Neural cell (in vitro differentiated cells): Measurements from ENCODE around the gene LGR4. TPM values are rescaled to one million over a fixed set of nuclear protein-coding genes. Genes with fewer than 3 reads are reported as not detected.

Source experiments
- H2AFZ ChIP-seq: fragments of 200-600, 300-800 bp; sonication (generic), shearing (Covaris generic); 2 replicates; pipeline ENCODE4 v1.6.0; 2014; ENCODE audit warnings: low read depth, mild to moderate bottlenecking, antibody characterized with exemption, low read length, moderate library complexity
- H3F3A ChIP-seq: fragments of 200-600 bp; shearing (Covaris generic); 2 replicates; pipeline ENCODE4 v1.6.1; 2016; ENCODE audit warnings: mild to moderate bottlenecking, moderate library complexity, mixed read lengths, antibody characterized with exemption, low read length; ENCODE audit not compliant: insufficient read depth, poor library complexity, severe bottlenecking
- H3K27ac ChIP-seq: fragments of 200-600, 300-800 bp; sonication (generic), shearing (Covaris generic); 2 replicates; pipeline ENCODE4 v1.5.1; 2014; ENCODE audit warnings: mild to moderate bottlenecking, low read length, moderate library complexity
- H3K27me3 ChIP-seq: fragments of 300-800, 200-600 bp; sonication (generic), shearing (Covaris generic); 2 replicates; pipeline ENCODE4 v1.6.0; 2014; ENCODE audit warnings: mild to moderate bottlenecking, low read depth, low read length, moderate library complexity; ENCODE audit not compliant: insufficient read depth
- H3K36me3 ChIP-seq: fragments of 300-800, 200-600 bp; sonication (generic), shearing (Covaris generic); 2 replicates; pipeline ENCODE4 v1.5.1; 2014; ENCODE audit warnings: mild to moderate bottlenecking, antibody characterized with exemption, low read length, moderate library complexity; ENCODE audit not compliant: insufficient read depth
- H3K4me2 ChIP-seq: fragments of 300-800, 200-600 bp; sonication (generic), shearing (Covaris generic); 2 replicates; pipeline ENCODE4 v1.6.0; 2014; ENCODE audit warnings: mild to moderate bottlenecking, low read length
- H3K4me3 ChIP-seq: fragments of 300-800, 200-600 bp; sonication (generic), shearing (Covaris generic); 2 replicates; pipeline ENCODE4 v1.5.1; 2014; ENCODE audit warnings: mild to moderate bottlenecking, low read length, moderate library complexity
- H3K79me2 ChIP-seq: fragments of 200-600 bp; shearing (Covaris generic); replicated peaks from 2 replicates; pipeline ENCODE4 v1.6.0; 2014; ENCODE audit warnings: mild to moderate bottlenecking, low read length, moderate library complexity; ENCODE audit not compliant: insufficient read depth
- H3K9ac ChIP-seq: fragments of 300-800, 200-600 bp; sonication (generic), shearing (Covaris generic); 2 replicates; pipeline ENCODE4 v1.6.1; 2016; ENCODE audit warnings: mild to moderate bottlenecking, low read length, mixed read lengths
- H3K9me2 ChIP-seq: fragments of 200-600 bp; shearing (Covaris generic); 2 replicates; pipeline ENCODE4 v1.6.1; 2016; ENCODE audit warnings: mild to moderate bottlenecking, low read length, mixed read lengths; ENCODE audit not compliant: insufficient read depth
- H3K9me3 ChIP-seq: fragments of 200-600, 300-800 bp; sonication (generic), shearing (Covaris generic); 2 replicates; pipeline ENCODE4 v1.6.1; 2016; ENCODE audit warnings: mild to moderate bottlenecking, mixed run types, low read length, moderate library complexity, mixed read lengths
- H4K20me1 ChIP-seq: fragments of 200-600 bp; shearing (Covaris generic); 2 replicates; pipeline ENCODE4 v1.6.1; 2016; ENCODE audit warnings: mild to moderate bottlenecking, mixed run types; ENCODE audit not compliant: insufficient read depth
- EZH2 ChIP-seq: fragments of 200-600, 300-800 bp; shearing (Covaris generic), sonication (generic); IDR thresholded peaks from 2 replicates; pipeline ENCODE4 v1.6.1; 2014; ENCODE audit warnings: antibody characterized with exemption, low read length, borderline replicate concordance, mild to moderate bottlenecking; ENCODE audit not compliant: insufficient read depth, poor library complexity, severe bottlenecking
- MXI1 ChIP-seq: fragments of 450-650 bp; conservative IDR thresholded peaks from 2 replicates; pipeline ENCODE4 v1.6.1; 2014; ENCODE audit warnings: antibody characterized with exemption, mild to moderate bottlenecking; ENCODE audit not compliant: poor library complexity, severe bottlenecking
- POLR2AphosphoS5 ChIP-seq: IDR thresholded peaks from 2 replicates; pipeline ENCODE4 v1.6.1; 2012
- RAD21 ChIP-seq: fragments of 450-650 bp; conservative IDR thresholded peaks from 2 replicates; pipeline ENCODE4 v1.6.1; 2014; ENCODE audit warnings: antibody characterized with exemption, mild to moderate bottlenecking, moderate library complexity
- SMC3 ChIP-seq: fragments of 450-650 bp; conservative IDR thresholded peaks from 2 replicates; pipeline ENCODE4 v1.6.1; 2014; ENCODE audit warnings: antibody characterized with exemption, mild to moderate bottlenecking, moderate library complexity; ENCODE audit not compliant: poor library complexity
- TAF1 ChIP-seq: IDR thresholded peaks from 2 replicates; pipeline ENCODE4 v1.6.1; 2012; ENCODE audit warnings: low read depth
- polyA plus RNA-seq: library from polyadenylated mRNA; depleted of rRNA; stranded (reverse); fragments of >200 nt; gene quantifications from 2 replicates; pipeline ENCODE4 v1.2.3, GENCODE V29; 2014
- TF ChIP-seq, protein P1 (sequence below): IDR thresholded peaks from 2 replicates; pipeline ENCODE4 v1.6.1; 2012; ENCODE audit warnings: borderline replicate concordance
- TF ChIP-seq, protein P2 (sequence below): fragments of 450-650 bp; IDR thresholded peaks from 2 replicates; pipeline ENCODE4 v1.5.1; 2014; ENCODE audit warnings: antibody characterized with exemption, mild to moderate bottlenecking, moderate library complexity; ENCODE audit not compliant: poor library complexity, severe bottlenecking

LGR4 gene
- polyA plus RNA-seq, 1 donor from 2014 or later, result 11.2 TPM

DNA sequence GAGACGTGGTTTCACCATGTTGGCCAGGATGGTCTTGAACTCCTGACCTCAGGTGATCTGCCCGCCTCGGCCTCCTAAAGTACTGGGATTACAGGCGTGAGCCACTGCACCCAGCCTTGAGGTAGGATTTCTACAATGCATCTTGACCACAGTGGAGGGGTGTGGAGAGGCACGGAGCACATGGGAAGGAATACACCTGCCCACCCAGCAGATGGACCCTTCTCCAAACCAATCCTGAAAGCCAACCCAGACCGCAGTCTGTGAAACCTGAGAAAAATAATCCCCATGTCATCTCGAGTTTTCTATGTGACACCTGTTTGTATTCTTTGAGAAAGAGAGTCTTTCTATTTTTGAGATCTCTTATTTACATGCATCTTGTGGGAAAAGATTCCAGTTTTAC lies 32.5 kb downstream of the LGR4 start (continued):
- TF ChIP-seq, protein P1, sequence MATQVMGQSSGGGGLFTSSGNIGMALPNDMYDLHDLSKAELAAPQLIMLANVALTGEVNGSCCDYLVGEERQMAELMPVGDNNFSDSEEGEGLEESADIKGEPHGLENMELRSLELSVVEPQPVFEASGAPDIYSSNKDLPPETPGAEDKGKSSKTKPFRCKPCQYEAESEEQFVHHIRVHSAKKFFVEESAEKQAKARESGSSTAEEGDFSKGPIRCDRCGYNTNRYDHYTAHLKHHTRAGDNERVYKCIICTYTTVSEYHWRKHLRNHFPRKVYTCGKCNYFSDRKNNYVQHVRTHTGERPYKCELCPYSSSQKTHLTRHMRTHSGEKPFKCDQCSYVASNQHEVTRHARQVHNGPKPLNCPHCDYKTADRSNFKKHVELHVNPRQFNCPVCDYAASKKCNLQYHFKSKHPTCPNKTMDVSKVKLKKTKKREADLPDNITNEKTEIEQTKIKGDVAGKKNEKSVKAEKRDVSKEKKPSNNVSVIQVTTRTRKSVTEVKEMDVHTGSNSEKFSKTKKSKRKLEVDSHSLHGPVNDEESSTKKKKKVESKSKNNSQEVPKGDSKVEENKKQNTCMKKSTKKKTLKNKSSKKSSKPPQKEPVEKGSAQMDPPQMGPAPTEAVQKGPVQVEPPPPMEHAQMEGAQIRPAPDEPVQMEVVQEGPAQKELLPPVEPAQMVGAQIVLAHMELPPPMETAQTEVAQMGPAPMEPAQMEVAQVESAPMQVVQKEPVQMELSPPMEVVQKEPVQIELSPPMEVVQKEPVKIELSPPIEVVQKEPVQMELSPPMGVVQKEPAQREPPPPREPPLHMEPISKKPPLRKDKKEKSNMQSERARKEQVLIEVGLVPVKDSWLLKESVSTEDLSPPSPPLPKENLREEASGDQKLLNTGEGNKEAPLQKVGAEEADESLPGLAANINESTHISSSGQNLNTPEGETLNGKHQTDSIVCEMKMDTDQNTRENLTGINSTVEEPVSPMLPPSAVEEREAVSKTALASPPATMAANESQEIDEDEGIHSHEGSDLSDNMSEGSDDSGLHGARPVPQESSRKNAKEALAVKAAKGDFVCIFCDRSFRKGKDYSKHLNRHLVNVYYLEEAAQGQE, result no peak
- TF ChIP-seq POLR2AphosphoS5, result no peak
- no peak for TF ChIP-seq RAD21

DNA sequence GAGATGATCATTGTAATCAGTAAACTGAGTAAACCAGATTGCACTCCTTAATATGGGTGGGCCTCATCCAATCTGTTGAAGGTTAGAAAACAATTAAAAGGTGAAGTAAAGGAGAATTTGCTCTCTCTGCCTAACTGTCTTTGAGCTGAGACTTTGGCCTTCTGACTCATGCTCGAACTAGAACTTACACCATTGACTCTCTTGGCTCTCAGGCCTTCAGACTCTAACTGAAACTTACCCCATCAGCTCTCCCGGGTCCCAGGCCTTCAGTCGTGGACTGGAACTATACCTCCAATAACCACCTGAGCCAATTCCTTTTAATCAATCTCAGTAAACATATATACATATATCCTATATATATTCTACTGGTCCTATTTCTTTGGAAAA lies 34.0 kb downstream of the LGR4 start:
- H4K20me1 ChIP-seq, result no peaks in the 10 kb centered on the region
- TF ChIP-seq TAF1 (no peak), EZH2 (no peak), MXI1 (no peak), RAD21 (no peak), SMC3 (no peak)
- TF ChIP-seq, protein P2, sequence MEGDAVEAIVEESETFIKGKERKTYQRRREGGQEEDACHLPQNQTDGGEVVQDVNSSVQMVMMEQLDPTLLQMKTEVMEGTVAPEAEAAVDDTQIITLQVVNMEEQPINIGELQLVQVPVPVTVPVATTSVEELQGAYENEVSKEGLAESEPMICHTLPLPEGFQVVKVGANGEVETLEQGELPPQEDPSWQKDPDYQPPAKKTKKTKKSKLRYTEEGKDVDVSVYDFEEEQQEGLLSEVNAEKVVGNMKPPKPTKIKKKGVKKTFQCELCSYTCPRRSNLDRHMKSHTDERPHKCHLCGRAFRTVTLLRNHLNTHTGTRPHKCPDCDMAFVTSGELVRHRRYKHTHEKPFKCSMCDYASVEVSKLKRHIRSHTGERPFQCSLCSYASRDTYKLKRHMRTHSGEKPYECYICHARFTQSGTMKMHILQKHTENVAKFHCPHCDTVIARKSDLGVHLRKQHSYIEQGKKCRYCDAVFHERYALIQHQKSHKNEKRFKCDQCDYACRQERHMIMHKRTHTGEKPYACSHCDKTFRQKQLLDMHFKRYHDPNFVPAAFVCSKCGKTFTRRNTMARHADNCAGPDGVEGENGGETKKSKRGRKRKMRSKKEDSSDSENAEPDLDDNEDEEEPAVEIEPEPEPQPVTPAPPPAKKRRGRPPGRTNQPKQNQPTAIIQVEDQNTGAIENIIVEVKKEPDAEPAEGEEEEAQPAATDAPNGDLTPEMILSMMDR, result no peak
- TF ChIP-seq, protein P1, result no peak
- no peaks in the 10 kb centered on the region for H3K9me3 ChIP-seq
- peaks cover 4% of the 10 kb centered on the region for H3F3A ChIP-seq
- no peaks in the 10 kb centered on the region for H3K27me3 ChIP-seq
- H3K9me2 ChIP-seq, result no peaks in the 10 kb centered on the region
- H3K9ac ChIP-seq, result no peak overlapping the region
- no peak overlapping the region for H3K4me2 ChIP-seq
- H3K36me3 ChIP-seq, result no peaks in the 10 kb centered on the region
- no peak overlapping the region for H3K27ac ChIP-seq
- no peak overlapping the region for H3K4me3 ChIP-seq
- no peak overlapping the region for H2AFZ ChIP-seq
- peaks cover 10% of the 10 kb centered on the region for H3K79me2 ChIP-seq
